HS-27A (cell line): Measurements from ENCODE around the gene PRDM16.

Experiments
- DNase-seq: peaks from one replicate; pipeline ENCODE4 v3.0.0-alpha.2; 2012; ENCODE audit warnings: low read depth, missing footprints

The PRDM16 gene

DNA sequence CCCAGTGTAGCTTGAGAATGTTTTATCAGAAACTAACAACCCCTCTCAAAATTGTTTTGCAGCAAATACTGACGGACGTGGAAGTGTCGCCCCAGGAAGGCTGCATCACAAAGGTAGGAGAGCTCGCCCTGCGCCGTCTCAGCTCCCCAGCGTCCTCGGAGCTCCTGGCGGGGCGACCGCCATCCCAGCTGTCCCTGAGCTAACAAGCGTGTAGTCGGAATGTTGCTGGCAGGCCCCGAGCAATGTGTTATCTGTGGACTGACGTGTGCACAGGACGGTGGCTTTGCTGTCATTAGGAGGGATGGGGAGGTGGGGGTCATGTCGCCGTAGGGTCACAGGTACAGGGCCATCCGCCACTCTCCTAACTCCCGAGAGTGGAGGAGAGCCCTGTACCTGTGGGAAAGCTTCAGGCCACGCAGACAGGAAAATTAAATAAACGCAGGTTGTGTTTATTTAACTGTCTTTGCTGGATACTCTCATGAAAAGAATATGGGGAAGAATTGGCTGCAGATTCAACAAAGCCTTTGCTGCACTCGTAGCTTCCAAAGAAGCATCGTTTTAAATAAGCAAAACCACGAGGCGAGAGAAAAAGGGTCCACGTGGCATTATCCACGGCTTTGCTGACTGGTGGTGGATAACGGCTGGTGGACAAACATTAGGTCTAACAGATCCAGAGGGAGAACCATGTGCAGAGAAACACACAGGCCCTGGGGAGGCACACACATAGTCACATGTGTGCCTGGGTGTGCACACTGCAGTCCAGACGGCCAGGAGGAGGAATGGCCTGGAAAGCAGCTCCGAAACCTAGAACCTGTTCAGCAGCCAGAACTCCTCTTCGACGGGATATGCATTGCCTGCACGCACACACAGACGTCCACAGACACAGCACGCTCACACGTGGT, 175.3 kb downstream of the PRDM16 start:
- no peak for DNase-seq

DNA sequence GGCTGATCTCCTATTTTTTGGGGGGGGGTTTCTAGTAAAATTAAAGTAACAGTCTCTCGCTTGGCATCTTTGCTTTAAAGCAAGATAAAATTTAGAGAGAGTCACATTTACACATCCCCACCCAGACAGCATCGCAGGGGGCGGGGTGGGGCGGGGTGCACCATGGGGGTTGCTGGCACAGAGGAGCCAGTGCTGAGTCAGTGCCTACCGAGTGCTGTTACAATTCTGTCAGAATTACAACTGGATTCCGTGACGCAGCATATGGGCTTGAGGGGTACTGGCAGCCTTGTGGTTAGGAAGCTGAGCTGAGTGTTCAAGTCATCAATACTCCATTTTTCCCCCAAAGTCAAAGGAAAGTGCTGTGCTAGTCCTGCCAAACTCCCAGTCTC, 175.9 kb downstream of the PRDM16 start:
- DNase-seq, result no peak

DNA sequence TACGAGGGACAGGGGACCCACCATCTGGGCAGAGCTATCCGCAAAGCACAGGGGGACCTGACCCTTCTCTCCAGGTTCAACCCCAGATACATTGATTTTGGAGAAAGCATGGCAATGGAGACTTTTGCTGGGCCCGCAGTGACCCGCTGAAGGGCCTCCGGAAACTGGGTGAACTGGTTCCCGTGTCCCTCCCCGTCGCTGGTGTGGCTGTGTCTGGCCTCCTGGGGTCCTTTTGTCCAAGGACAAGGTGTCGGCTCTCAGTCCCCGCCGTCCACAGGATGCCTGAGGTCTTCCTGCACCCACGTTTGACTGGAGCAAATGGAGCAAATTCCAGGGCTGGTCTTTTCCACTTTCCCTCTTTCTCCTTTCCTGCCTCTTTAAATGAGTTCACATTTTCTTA, 176.3 kb downstream of the PRDM16 start:
- no peak for DNase-seq

DNA sequence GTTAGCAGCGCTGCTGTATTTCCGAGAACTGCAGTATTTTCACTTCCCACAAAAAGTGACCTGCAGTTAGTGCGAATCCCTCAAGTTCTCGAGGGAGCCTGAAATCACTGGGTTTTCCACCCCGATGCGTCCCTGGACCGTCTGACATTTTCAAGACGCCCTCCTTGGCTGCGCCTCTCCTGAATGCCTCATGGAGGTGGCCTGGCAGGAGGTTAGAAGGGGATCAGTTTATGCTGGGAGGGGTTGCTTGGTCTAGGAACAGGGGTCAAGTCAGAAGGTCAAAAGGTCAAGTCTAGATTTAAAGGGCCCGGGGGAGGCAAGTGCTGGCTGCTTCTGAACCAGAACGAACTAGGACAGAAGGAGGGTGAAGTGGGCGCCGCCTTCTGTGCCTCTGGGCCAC, 176.8 kb downstream of the PRDM16 start:
- no peak for DNase-seq

DNA sequence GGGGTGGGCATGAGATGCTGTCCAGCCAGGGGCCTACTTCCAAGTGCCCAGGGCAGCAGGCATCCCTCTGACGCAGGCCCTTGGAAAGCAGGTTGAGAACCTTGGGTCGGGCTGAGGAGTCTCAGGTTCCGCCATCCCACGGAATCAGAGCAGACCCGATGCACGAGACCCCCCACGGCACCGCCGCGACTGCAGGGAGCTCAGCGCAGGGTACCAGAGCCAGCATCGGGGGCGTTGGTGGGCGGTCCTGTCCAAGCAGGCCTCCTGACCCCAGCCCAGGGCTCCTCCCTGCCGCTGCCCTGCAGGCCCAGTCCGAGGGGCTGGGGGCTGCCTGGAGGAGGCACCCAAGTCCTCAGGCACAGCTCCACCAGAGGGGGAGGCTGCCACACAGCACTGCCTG, 177.2 kb downstream of the PRDM16 start:
- DNase-seq, result no peak

DNA sequence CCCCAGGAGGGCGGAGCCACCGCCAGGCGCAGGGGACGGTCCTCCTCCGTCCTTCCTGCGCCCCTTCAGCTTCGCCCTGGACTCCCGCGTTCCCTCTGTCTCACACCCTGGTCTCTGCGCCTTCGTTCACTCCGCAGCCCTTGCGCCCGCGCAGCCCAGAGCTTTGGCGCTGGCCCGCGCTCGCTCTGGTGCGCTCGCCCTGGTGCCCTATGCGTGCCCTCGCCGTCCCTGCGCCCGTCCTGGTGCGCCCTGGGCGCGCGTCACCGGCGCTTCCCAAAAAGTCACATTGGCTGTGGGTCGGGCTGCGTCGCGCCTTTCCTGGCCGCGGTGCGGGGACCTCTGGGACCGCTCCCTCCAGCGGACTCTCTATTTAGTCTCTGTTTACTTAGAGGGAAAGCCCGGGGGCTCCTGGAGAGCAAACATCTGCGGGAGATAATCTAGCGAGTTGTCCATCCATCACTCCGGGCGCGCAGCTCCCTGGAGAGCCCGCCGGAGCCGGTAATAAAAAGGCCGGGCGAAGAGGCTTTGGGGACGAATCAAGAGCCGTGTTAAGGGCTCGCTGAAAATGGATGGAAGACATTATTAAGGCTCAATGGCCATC, 178.6 kb downstream of the PRDM16 start:
- DNase-seq, result no peak

DNA sequence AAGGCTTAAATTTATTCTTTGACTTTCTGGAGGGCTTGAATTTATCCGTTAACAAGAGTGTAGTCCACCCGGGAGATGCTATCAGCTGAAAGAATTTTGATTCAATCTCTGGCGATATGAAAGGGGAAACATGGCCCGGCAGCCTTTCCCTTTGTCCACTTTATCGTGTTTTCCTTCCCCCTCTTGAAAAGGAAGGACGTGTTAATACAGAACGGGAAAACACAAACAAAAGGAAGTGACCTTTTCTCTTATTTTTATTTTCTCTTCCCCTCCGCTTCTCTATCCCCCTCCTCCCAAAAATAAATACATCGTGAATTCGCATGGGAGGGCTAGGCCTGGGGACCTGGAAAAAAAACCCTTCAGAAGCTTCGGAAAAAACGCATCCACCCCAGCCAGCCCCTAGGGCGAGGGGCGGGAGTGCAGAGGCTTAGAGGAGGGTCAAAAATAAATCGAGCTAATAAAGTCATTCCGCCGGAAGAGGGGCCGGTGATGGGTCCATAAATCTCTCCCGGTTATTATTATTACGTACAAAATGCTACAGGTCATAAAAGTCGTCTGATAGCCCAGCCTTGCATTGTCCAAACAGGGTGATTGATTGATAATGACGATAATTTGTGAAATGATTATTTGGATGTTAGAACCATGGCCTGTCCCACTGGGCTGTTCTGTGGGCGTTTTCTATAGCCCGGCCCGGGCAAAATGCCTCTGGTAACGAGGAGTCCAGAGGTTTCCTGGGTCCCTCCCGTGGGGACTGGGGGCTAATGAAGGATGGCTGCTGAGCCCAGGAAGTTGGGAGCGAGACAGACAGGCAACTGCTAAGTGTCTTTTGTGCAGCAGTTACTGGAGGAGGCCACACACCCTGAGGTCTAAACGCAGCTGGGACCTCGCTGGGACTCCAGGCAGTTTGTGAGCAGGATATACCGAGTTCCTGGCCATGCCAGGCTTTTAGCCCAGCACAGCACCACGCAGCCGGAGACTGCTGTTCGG, 179.4 kb downstream of the PRDM16 start:
- DNase-seq, result no peak

DNA sequence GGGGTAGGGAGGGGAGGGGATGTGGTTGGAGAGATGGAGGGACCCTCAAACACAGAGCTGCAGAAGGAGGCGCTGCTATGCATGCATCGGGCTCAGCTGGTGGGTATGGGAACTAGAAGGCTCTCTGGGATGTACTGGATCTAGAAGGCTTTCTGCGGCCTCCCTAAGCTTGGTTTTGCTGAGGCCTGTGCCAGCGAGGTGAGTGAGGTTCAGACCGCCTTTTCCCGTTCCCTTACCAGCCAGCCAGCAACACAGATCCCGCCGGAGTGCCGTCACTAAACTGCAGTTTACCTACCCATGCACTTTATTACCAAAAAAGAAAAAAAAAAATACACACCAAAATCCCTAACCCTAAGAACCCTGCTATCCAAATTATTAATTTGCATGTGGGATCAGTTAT, 180.2 kb downstream of the PRDM16 start:
- no peak for DNase-seq

DNA sequence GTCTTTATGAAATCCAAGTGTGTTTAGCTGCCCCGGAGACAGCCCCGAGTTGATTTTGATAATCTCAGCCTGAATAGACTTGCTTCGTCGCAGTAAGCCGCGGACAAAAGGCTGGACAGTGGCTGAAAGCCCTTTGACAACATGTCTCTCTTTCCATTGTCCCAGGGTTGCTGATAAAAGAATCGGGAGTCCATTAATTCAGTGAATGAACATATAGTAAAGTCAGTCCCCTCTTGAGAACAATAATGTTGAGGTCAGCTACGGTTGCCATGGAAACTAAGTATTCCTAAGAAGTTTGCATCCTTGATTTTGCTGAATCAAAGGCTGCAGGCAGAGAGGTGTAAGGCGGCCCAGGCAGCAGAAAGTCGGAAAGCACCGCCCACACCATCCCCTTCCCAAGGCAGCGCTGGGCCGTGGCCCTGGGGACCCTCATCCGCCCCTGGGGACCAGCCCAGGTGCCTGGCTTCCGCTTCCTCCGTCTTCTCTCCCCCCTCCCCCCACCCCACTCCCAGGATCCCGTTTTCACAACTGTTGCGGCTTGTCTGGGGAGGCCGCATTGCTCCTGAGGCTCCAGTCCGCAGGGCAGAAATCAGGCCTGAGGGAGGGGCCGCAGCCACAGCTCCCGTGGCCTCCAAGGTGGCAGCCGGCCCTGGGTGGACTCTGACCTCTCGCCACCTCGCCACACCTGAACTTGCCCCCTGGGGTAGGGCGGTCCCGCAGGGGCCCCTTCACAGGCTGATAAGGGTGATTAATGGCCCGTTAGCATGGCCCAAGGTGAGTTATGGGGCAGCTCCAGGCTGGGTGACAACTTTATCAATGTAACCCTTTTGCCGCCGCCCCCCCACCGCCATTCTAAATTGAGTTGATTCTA, 180.9 kb downstream of the PRDM16 start:
- DNase-seq, result no peak

DNA sequence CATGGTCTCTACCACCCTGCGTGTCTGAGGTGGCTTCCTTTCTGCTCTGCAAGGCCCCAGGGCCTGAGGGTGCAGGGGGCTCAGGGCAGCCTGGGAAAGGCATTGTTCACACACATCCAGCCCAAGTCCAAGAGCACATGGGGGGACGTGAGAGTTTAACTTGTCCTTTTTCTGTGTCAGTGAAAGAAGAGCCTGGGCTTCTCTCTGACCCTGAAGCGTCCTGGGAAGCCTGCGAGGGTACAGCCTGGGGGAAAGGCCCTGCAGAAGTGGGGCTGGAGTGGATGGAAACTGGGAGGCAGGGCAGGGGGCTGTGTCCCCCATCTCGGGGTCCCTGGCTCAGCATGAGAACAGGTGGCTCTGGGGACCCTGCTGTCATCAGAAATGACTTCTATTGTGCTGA, 181.6 kb downstream of the PRDM16 start:
- DNase-seq, result no peak

DNA sequence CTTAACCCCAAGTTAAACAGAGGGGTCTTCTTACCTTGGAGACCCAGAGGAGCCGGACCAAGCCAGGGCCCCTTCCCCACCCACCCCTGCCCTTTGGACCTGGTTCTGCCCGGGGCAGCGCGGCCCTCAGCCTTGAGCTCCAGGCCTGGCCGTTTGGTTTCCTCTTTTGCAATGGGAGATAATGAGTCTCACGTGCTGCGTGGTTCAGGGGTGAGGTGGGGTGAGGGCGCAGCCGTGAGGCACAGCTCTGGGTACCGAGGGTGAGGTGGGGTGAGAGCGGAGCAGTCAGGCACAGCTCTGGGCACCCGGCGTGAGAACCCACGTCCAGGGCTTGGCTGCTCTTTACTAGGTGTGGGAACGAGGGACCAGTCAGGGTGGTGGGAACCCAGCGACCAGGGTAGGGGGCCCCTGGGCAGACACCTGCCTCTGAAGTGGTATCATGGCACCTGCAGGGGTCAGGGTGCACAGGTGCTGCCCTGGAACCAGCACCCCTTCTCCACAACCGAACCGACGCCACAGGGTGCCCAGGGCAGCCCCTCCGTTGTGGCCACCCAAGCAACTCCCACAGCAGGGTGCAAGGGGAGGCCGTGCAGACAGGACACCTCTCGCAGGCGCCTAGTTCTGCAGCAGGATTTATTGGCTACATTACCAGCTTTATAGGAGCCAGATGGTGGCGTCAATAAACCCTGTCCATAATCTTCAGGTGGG, 182.2 kb downstream of the PRDM16 start:
- DNase-seq, result no peak

DNA sequence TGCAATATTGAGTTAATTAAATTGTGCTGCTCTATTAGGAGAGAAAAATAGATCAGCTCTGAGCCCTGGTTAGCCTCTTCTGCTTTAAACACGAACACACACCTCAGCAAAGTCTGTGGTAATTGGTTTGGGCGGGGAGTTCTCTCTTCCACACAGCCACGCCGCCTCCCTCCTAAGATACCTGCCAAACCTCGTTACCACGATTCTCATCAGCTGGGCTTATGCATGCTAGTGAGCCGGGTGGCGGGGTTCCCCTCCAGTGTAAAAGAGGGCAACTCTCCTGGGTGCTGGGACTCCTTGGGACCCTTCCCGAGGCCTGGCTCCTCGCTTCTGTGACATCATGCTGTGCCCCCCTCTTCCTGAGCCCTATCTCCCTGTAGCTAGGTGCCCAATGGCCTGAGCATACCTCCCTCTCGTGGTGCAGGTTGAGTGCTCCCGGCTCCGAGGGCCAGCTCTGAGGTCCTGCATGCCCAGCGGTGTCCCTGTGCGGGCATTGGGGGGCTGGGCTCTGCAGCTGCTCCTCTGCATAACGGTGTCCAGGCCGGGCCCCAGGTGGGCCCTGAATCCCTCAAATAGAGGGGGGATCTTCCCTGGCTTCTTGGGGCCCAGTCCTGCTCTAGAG, 182.9 kb downstream of the PRDM16 start:
- DNase-seq, result no peak

DNA sequence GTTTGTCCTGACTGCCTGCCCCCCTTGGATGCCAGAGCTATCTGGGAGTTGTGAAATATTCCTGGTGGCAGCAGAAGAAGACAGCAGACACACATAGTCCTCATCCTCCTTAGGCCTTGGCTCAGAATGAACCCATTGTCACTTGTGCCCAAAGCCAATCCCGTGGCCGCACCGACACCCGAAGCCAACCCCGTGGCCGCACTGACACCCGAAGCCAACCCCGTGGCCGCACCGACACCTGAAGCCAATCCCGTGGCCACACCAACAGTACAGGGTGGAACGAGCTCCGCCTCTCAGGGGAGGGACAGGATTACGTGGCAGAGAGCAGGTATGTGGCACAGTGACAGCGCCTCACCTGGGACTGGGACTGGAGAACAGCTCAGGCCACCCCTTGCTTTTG, 186.7 kb downstream of the PRDM16 start:
- no peak for DNase-seq

DNA sequence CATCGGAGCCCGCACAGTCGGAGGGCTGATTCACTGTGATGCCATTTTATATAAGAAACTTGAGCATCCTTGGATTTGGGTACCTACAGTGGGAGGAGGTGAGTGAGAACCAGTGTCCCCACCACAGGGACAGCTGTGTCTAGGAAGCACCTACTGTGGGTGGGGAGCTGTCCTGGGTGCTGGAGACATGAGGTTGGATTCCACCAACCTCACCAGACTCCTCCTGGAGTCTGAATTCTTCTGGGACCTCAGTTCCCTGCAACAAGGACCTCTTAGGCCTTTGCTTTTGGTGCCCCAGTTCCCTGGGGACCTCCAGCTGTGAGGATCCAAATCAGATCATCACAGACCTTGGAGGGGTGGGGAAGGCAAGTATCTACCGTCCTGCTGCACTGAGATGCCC, 188.8 kb downstream of the PRDM16 start:
- no peak for DNase-seq

DNA sequence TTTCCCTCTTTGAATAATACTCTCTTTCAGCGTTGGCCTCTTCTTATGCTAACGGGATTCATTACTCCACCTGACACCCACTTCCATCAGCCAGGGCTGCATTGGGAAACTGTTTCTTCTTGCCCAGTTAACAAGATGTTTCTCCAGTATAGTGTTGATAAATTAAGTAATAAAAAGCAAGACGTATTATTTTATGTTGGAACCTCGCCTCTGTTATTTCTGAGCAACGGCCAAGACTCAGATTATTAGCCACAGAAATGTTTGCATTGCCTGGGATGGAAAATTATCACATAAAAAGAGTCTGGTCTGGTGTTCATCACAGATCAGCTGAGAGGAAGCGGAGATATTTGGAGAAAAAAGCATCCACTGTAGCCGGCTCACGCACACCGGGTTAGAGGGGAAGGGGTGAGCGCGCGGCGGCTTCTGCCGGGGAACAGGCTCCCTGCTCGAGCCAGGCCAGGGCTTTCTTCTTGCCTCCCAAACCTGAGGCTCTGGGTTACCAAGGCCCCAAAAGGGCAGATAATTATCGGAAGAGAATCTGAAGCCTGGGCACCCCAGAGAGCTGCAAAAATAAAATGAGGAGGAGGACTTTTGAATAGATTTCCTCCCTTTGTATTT, 189.5 kb downstream of the PRDM16 start:
- DNase-seq, result no peak

DNA sequence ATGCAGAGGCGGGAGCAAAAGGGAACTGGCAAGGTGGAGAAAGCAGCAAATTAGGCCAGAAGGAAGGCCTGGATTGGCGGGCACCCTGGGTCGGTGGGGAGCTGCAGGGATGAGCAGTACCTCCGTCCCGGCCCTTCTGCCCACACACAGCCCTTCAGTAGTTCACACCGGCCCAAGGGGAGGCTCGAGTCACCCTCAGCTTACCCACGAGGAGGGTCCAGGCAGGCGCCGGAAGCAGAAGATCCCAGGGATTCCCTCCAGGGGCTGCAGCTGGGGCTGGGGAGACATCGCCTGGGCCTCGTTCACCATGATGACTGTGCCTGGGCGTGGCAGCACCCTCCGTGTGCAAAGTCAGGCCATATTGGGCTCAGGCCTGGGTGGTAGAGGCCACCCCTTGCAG, 190.0 kb downstream of the PRDM16 start:
- no peak for DNase-seq

DNA sequence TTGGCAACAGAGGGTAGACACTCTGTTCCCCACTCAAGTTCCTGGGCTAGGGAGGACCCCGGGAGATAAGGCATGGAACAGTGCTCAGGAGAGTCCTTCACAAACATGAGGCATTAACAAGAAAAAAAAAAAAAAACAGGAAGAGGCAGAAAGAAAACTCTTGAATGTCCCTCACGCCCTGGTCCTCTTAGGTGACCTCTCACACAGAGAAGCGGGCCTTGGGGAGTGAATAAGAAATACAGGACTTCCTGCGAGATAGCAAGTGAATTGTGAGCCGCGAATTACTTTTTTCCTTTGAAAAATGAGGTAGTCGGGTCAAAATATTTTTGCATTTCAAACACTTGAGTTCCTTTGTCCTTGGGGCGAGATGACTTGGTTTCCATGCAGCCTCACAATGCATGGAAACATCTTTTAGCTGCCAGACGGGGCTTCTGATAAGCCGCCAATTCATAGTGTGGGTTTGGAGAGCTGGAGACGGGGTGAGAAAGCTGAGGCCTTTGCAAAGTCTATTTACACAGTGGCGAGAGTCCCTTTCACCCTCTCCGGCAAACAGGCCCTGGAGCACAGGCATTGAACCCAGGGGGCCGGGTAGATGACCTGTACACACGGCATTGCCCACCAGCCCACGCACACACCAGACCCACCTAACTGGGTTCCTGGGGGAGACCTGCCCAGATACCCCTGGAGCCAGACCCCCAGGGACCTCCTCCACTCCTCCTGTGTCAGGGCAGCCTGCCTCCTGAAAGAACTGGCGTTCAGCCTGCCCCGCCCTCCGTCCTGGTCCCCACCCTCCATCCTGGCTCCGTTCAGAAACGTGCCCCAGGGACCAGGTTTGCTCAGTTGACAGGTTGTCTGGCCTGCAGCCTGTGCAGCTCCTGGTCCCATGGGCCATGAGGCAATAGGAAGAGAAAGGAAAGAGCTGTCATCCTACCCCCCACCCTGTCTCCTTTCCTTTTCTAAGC, 192.3 kb downstream of the PRDM16 start:
- no peak for DNase-seq

DNA sequence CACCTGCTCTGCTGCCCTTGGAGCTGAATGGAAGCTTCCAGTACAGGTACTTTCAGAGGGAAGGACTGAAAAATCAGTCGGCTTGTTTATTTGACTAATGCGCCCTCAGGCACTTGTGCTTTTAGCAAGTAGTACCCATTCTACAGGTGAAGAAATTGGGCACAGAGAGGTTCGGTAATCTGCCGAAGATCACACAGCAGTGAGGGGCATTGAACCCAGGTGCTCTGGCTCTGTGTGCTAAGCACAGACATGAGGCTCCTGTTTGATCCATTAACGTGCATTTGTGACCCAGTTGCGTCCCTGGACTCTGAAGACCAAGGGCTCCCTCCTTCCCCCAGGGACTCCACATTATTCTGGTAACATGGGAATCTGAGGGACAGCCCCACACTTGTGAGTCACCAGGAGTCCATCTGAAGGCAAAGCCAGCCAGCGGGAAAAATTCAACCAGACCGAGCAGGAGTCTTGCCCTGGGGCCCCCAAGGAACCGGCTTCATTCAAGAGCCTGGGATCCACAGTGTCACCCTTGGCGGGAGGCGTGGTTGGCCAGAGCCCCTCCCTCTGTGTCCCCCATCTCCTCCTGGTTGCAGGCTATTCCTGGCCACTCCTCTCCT, 193.1 kb downstream of the PRDM16 start:
- DNase-seq, result no peak
